ENCODE measurements around the gene CTSE.

CTSE gene

GRCh38 chr1:205971082-205971481 is 52.6 kb downstream of the CTSE start:
- DNase-seq (ENCODE audit: low spot score) = no peak

GRCh38 chr1:205970486-205970885 is 53.2 kb downstream of the CTSE start:
- no peak for DNase-seq (ENCODE audit: low spot score)

GRCh38 chr1:205969229-205969628 is 54.5 kb downstream of the CTSE start:
- no peak for DNase-seq (ENCODE audit: low spot score)

- DNase-seq (ENCODE audit: low spot score) = no peak
Measured at GRCh38 chr1:205967554-205968335, 56.0 kb downstream of the CTSE start.

- DNase-seq (ENCODE audit: low spot score) = no peak
Measured at GRCh38 chr1:205965036-205965884, 58.4 kb downstream of the CTSE start.

GRCh38 chr1:205963352-205964155 is 60.1 kb downstream of the CTSE start:
- DNase-seq (ENCODE audit: low spot score) = no peak

GRCh38 chr1:205962821-205963221 is 60.9 kb downstream of the CTSE start:
- no peak for DNase-seq (ENCODE audit: low spot score)

GRCh38 chr1:205961991-205962820 is 61.5 kb downstream of the CTSE start:
- DNase-seq (ENCODE audit: low spot score) = no peak

- no peak for DNase-seq (ENCODE audit: low spot score)
Measured at GRCh38 chr1:205961405-205961804, 62.3 kb downstream of the CTSE start.

GRCh38 chr1:205959789-205960188 is 63.9 kb downstream of the CTSE start:
- DNase-seq (ENCODE audit: low spot score) = no peak
